Esophagus (tissue), 2 donors: ENCODE measurements around the gene SNX8. TPM values are rescaled to one million over a fixed set of nuclear protein-coding genes. Genes with fewer than 3 reads are reported as not detected.

Experiments used
- H3K27ac ChIP-seq, 2 donors: one replicate each; pipeline ENCODE4 v1.5.1; 2013; ENCODE audit warnings: low read depth in 2 of 2, mild to moderate bottlenecking in 2 of 2, inconsistent platforms in 1 of 2, low read length in 1 of 2, moderate library complexity in 1 of 2
- H3K27me3 ChIP-seq, 2 donors: one replicate each; pipeline ENCODE4 v1.6.1; 2013; ENCODE audit warnings: low read length in 2 of 2, control low read depth in 1 of 2, mild to moderate bottlenecking in 1 of 2; ENCODE audit not compliant: insufficient read depth in 2 of 2, control insufficient read depth in 1 of 2
- H3K36me3 ChIP-seq, 2 donors: one replicate each; pipeline ENCODE4 v1.6.1; 2013; ENCODE audit warnings: low read length in 1 of 2; ENCODE audit not compliant: control insufficient read depth in 2 of 2, insufficient read depth in 2 of 2
- H3K4me1 ChIP-seq, 2 donors: one replicate each; pipeline ENCODE4 v1.6.1; 2013; ENCODE audit warnings: low read length in 1 of 2; ENCODE audit not compliant: control insufficient read depth in 2 of 2, insufficient read depth in 2 of 2
- H3K4me3 ChIP-seq, 2 donors: one replicate each; pipeline ENCODE4 v1.5.1; 2013; ENCODE audit warnings: low read length in 2 of 2, mild to moderate bottlenecking in 2 of 2, low read depth in 1 of 2, moderate library complexity in 1 of 2
- H3K9me3 ChIP-seq, 2 donors: one replicate each; pipeline ENCODE4 v1.6.1; 2013; ENCODE audit warnings: mild to moderate bottlenecking in 2 of 2, low read depth in 1 of 2, low read length in 1 of 2, moderate library complexity in 1 of 2; ENCODE audit not compliant: control insufficient read depth in 2 of 2, insufficient read depth in 1 of 2
- WGBS, 2 donors: extraction: QIAGEN DNeasy Blood & Tissue Kit; methylation state at CpG; one replicate each; pipeline ENCODE4 v1.1.7; 2013; 5-methylcytosine and 5-hydroxymethylcytosine counted together
- polyA plus RNA-seq, 2 donors: library from polyadenylated mRNA; stranded (reverse); fragments of 200-250 nt; gene quantifications; one replicate each; pipeline ENCODE4 v1.2.3, GENCODE V29; 2013
- donor health status: healthy with polysubstance abuse.
- donor health status: Bipolar disorder and iron deficiency.

The SNX8 gene
- polyA plus RNA-seq, 2 donors: 15.6 to 37.7 TPM

DNA sequence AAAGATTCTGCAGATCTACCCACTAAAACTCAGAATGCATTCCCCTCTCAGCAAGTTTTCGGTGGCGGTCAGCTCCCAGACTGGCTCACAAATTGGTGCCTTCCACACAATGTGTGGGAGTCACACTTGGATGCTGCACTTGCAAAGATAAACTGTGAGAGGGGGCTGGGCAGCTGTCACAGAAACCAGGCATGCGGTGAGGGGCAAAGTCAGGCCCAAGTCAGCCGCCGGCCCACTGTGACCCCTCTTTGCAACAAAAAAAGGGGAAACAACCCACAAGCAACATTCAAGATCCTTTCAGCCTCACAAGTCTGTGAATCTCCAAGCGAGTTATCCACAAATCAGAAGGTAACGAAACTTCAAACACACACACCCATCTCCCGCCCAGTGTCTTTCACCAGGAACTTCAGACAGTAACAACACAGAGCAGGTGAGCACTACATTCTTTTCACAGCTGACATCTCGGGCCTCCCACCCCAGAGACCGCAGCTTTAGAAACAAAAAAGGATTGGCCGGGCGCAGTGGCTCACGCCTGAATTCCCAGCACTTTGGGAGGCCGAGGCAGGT, 32.0 kb downstream of the SNX8 start:
- no peaks in the 10 kb centered on the region for H3K4me1 ChIP-seq
- 84 to 87% methylated on average over 14 of the region's 14 CpGs for WGBS, 2 donors
- no peaks in the 10 kb centered on the region for H3K9me3 ChIP-seq
- H3K36me3 ChIP-seq: peaks cover 0 to 2% of the 10 kb centered on the region in 2 donors
- no peaks in the 10 kb centered on the region for H3K27me3 ChIP-seq
- no peak overlapping the region for H3K27ac ChIP-seq
- H3K4me3 ChIP-seq: no peak overlapping the region

DNA sequence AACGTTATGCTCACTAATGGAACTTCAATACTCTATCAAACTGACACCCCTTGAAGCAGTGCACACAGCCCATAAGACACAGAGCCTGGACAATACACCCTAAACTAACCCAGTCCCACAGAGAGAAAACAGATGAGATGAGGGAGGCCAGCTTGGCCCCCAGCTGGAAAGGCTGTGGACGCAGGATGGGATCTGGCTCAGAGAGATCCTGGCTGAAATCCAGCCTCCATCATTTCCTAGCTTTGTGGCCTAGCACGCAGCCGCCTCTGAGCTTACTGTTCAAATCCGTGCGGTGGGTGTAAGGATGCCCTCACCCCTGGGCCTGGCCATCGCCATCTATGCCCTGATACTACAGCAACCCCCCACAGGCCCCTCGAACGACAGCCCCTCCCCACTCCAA, 32.7 kb downstream of the SNX8 start:
- no peak overlapping the region for H3K4me3 ChIP-seq
- no peaks in the 10 kb centered on the region for H3K9me3 ChIP-seq
- H3K27ac ChIP-seq: no peak overlapping the region
- WGBS, 2 donors: 45 to 53% methylated on average over 9 of the region's 9 CpGs
- no peaks in the 10 kb centered on the region for H3K27me3 ChIP-seq
- H3K36me3 ChIP-seq: peaks cover 0 to 2% of the 10 kb centered on the region in 2 donors
- H3K4me1 ChIP-seq: no peaks in the 10 kb centered on the region

- Histone ChIP-seq H3K27me3 (no peaks in the 10 kb centered on the region), H3K27ac (no peak overlapping the region), H3K4me3 (no peak overlapping the region), H3K9me3 (no peaks in the 10 kb centered on the region), H3K4me1 (no peaks in the 10 kb centered on the region), H3K36me3 (peaks cover 0 to 4% of the 10 kb centered on the region in 2 donors)
- WGBS, 2 donors: 58 to 75% methylated on average over 2 of the region's 2 CpGs
These were observed 33.8 kb downstream of the SNX8 start for GRCh38 chr7:2280424-2280823.

- Histone ChIP-seq H3K27ac (no peak overlapping the region), H3K36me3 (peaks cover 0 to 4% of the 10 kb centered on the region in 2 donors), H3K4me3 (no peak overlapping the region), H3K4me1 (no peaks in the 10 kb centered on the region), H3K27me3 (no peaks in the 10 kb centered on the region), H3K9me3 (no peaks in the 10 kb centered on the region)
- WGBS, 2 donors: 60 to 67% methylated on average over 4 of the region's 4 CpGs
These were observed 34.3 kb downstream of the SNX8 start for GRCh38 chr7:2279896-2280295.

- H3K36me3 ChIP-seq: peaks cover 4 to 15% of the 10 kb centered on the region in 2 donors
- no peaks in the 10 kb centered on the region for H3K27me3 ChIP-seq
- no peaks in the 10 kb centered on the region for H3K4me1 ChIP-seq
- no peak overlapping the region for H3K27ac ChIP-seq
- 92 to 96% methylated on average over 11 of the region's 11 CpGs for WGBS, 2 donors
- no peak overlapping the region for H3K4me3 ChIP-seq
- H3K9me3 ChIP-seq: no peaks in the 10 kb centered on the region
These were observed 36.2 kb downstream of the SNX8 start for GRCh38 chr7:2278026-2278425.

DNA sequence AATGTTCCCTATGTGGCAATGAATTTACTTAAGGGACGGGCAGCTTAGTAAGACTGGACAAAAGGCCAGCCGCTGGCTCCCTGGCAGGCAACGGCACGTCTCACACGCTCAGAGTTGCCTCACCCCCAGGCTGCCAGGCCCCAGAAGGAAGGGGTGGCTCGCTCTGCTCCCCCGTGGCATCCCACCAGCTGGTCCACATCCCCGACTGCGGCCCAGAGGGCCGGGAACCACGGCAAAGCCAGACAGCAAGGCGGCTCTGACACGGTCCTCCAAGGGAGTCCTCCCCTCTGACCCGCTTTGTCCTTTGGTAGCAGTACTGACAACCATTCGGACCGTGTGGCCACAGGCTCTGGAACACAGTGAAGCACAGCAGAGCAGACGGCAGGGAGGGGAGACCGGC, 38.1 kb downstream of the SNX8 start:
- WGBS, 2 donors: 84 to 91% methylated on average over 18 of the region's 18 CpGs
- no peaks in the 10 kb centered on the region for H3K9me3 ChIP-seq
- H3K4me3 ChIP-seq: no peak overlapping the region
- no peak overlapping the region for H3K27ac ChIP-seq
- peaks cover 4 to 15% of the 10 kb centered on the region in 2 donors for H3K36me3 ChIP-seq
- no peaks in the 10 kb centered on the region for H3K27me3 ChIP-seq
- H3K4me1 ChIP-seq: no peaks in the 10 kb centered on the region

- Histone ChIP-seq H3K27ac (no peak overlapping the region), H3K4me1 (no peaks in the 10 kb centered on the region), H3K4me3 (no peak overlapping the region), H3K27me3 (no peaks in the 10 kb centered on the region), H3K36me3 (peaks cover 4 to 15% of the 10 kb centered on the region in 2 donors), H3K9me3 (no peaks in the 10 kb centered on the region)
- 89 to 90% methylated on average over 18 of the region's 18 CpGs for WGBS, 2 donors
These were observed 39.1 kb downstream of the SNX8 start for GRCh38 chr7:2275101-2275500.

DNA sequence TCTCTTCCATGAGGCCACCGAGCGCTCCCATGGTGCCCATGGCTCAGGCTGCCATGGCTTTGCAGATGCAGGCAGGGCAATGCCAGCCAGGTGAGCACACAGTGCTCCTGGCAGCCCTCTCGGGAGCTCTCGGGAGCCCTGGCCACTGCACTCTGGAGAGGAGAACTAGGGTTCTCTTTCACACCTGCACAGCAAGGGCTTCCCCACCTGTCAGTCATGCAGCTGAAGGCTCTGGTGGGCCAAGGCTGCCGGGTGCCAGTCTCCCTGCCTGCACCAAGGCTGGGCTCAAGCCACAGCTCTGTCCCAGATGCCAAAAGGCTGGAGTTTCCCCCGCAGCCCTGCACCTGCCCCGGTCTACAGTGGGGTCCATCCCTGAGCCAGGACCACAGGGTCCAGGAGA, 39.6 kb downstream of the SNX8 start:
- 81 to 89% methylated on average over 7 of the region's 7 CpGs for WGBS, 2 donors
- Histone ChIP-seq H3K27ac (no peak overlapping the region), H3K27me3 (no peaks in the 10 kb centered on the region), H3K4me1 (no peaks in the 10 kb centered on the region), H3K36me3 (peaks cover 4 to 18% of the 10 kb centered on the region in 2 donors), H3K4me3 (no peak overlapping the region), H3K9me3 (no peaks in the 10 kb centered on the region)

DNA sequence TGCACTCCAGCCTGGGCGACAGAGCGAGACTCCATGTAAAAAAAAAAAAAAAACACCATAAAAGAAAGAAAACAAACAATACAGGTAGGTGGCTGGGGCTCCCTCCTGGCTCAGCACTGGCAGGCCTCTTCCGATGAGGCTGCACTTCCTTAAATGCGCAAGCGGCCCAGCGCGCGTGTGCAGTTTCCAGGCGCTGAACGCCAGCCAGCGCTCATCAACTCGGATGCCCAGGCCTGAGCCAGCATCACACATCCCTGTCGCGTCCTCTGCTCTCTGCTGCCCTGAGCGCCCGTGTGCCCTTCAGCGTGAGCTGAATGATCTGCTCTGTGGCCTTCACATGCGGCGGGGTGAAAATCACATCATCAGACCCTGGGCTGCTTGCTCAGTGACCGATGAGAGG, 40.4 kb downstream of the SNX8 start:
- Histone ChIP-seq H3K27me3 (no peaks in the 10 kb centered on the region), H3K4me3 (no peak overlapping the region), H3K27ac (no peak overlapping the region), H3K36me3 (peaks cover 4 to 20% of the 10 kb centered on the region in 2 donors), H3K4me1 (no peaks in the 10 kb centered on the region), H3K9me3 (no peaks in the 10 kb centered on the region)
- 97 to 98% methylated on average over 20 of the region's 20 CpGs for WGBS, 2 donors

DNA sequence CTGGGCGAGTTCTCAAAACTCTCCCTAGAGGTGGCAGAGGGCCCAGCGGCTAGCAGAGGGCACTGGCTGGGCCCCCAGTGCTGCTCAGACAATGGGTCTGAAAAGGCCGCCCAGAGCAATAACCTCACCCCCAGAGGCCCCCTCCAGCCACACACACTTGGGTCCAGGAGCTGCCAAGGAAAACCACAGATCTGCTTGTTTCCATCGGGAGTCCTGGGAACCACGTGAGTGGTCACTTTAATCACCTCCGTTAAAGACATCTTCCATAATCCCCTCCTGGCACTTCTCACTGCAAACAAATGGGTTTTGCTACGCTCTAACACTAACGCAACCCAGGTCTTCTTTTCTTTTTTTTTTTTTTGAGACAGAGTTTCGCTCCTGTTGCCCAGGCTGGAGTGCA, 42.2 kb downstream of the SNX8 start:
- no peaks in the 10 kb centered on the region for H3K4me1 ChIP-seq
- 85 to 86% methylated on average over 9 of the region's 9 CpGs for WGBS, 2 donors
- H3K36me3 ChIP-seq: peaks cover 4 to 17% of the 10 kb centered on the region in 2 donors
- H3K4me3 ChIP-seq: no peak overlapping the region
- H3K27me3 ChIP-seq: no peaks in the 10 kb centered on the region
- H3K9me3 ChIP-seq: no peaks in the 10 kb centered on the region
- H3K27ac ChIP-seq: no peak overlapping the region
